ENCODE measurements around the gene RAB5B.

Gene RAB5B

GRCh38 chr12:55955800-55956508, 17.9 kb upstream of the RAB5B start:
- peak; percentile 75; the same call in 1 of the 2 replicates for TF ChIP-seq JUND (IDR thresholded peaks at IDR 0.05; ENCODE audit: low read depth)
- peak in 1 of 2 experiments; percentile 85 for DNase-seq (ENCODE audit: low read depth in 1 of 2, low spot score in 1 of 2)
- in situ Hi-C loops (cut with HindIII; ENCODE audit: low pct_unique_long_range_greater_than_20kb, low sequenced_read_pairs): no loop called here

GRCh38 chr12:55957106-55957859, 16.6 kb upstream of the RAB5B start:
- peak in 1 of 2 experiments; percentile 78 for DNase-seq (ENCODE audit: low read depth in 1 of 2, low spot score in 1 of 2)

GRCh38 chr12:55963760-55964159, 10.1 kb upstream of the RAB5B start:
- in situ Hi-C loops (cut with HindIII; ENCODE audit: low pct_unique_long_range_greater_than_20kb, low sequenced_read_pairs): no loop called here
- DNase-seq (ENCODE audit: low read depth in 1 of 2, low spot score in 1 of 2): no peak
- no peak for TF ChIP-seq JUND (IDR thresholded peaks at IDR 0.05; ENCODE audit: low read depth)

More at GRCh38 chr12:55957106-55957859, 16.6 kb upstream of the RAB5B start:
- in situ Hi-C loops (cut with HindIII; ENCODE audit: low pct_unique_long_range_greater_than_20kb, low sequenced_read_pairs): no loop called here
- TF ChIP-seq JUND (IDR thresholded peaks at IDR 0.05; ENCODE audit: low read depth): no peak

GRCh38 chr12:55965240-55965639, 8.6 kb upstream of the RAB5B start:
- TF ChIP-seq JUND (IDR thresholded peaks at IDR 0.05; ENCODE audit: low read depth): no peak
- no peak for DNase-seq (ENCODE audit: low read depth in 1 of 2, low spot score in 1 of 2)
- in situ Hi-C loops (cut with HindIII; ENCODE audit: low pct_unique_long_range_greater_than_20kb, low sequenced_read_pairs): no loop called here

GRCh38 chr12:55965941-55966407, 7.9 kb upstream of the RAB5B start, which contains the start of gene PMEL:
Gene PMEL (minus strand): TSS chr12:55966042. CDS start chr12:55966011, 31 bp downstream.
- no peak for TF ChIP-seq JUND (IDR thresholded peaks at IDR 0.05; ENCODE audit: low read depth)
- DNase-seq (ENCODE audit: low read depth in 1 of 2, low spot score in 1 of 2): peak in 1 of 2 experiments; percentile 47
- in situ Hi-C loops (cut with HindIII; ENCODE audit: low pct_unique_long_range_greater_than_20kb, low sequenced_read_pairs): no loop called here

GRCh38 chr12:55966408-55967281, 7.2 kb upstream of the RAB5B start, which contains the start of gene CDK2:
Gene CDK2 (plus strand): TSS chr12:55966830. CDS start chr12:55967009, 179 bp downstream.
- TF ChIP-seq JUND (IDR thresholded peaks at IDR 0.05; ENCODE audit: low read depth): no peak
- DNase-seq (ENCODE audit: low read depth in 1 of 2, low spot score in 1 of 2): peak; percentile 87 to 93
- in situ Hi-C loops (cut with HindIII; ENCODE audit: low pct_unique_long_range_greater_than_20kb, low sequenced_read_pairs): no loop called here

GRCh38 chr12:55969356-55969755, 4.5 kb upstream of the RAB5B start:
- TF ChIP-seq JUND (IDR thresholded peaks at IDR 0.05; ENCODE audit: low read depth): no peak
- in situ Hi-C loops (cut with HindIII; ENCODE audit: low pct_unique_long_range_greater_than_20kb, low sequenced_read_pairs): no loop called here
- DNase-seq (ENCODE audit: low read depth in 1 of 2, low spot score in 1 of 2): no peak

- no peak for TF ChIP-seq JUND (IDR thresholded peaks at IDR 0.05; ENCODE audit: low read depth)
- DNase-seq (ENCODE audit: low read depth in 1 of 2, low spot score in 1 of 2): no peak
- in situ Hi-C loops (cut with HindIII; ENCODE audit: low pct_unique_long_range_greater_than_20kb, low sequenced_read_pairs): no loop called here
Measured at GRCh38 chr12:55970775-55971174, 3.1 kb upstream of the RAB5B start.

GRCh38 chr12:55972042-55972441, 1.8 kb upstream of the RAB5B start:
- no peak for TF ChIP-seq JUND (IDR thresholded peaks at IDR 0.05; ENCODE audit: low read depth)
- in situ Hi-C loops (cut with HindIII; ENCODE audit: low pct_unique_long_range_greater_than_20kb, low sequenced_read_pairs): no loop called here
- DNase-seq (ENCODE audit: low read depth in 1 of 2, low spot score in 1 of 2): peak in 1 of 2 experiments; percentile 75

- TF ChIP-seq JUND (IDR thresholded peaks at IDR 0.05; ENCODE audit: low read depth): no peak
- in situ Hi-C loops (cut with HindIII; ENCODE audit: low pct_unique_long_range_greater_than_20kb, low sequenced_read_pairs): no loop called here
- no peak for DNase-seq (ENCODE audit: low read depth in 1 of 2, low spot score in 1 of 2)
Measured at GRCh38 chr12:55972456-55972855, 1.4 kb upstream of the RAB5B start.

GRCh38 chr12:55972911-55973598, 823 bp upstream of the RAB5B start:
- in situ Hi-C loops (cut with HindIII; ENCODE audit: low pct_unique_long_range_greater_than_20kb, low sequenced_read_pairs): no loop called here
- no peak for DNase-seq (ENCODE audit: low read depth in 1 of 2, low spot score in 1 of 2)
- TF ChIP-seq JUND (IDR thresholded peaks at IDR 0.05; ENCODE audit: low read depth): no peak
